ENCODE results near the gene SHC1. TPM values are rescaled to one million over a fixed set of nuclear protein-coding genes. Genes with fewer than 3 reads are reported as not detected.

Gene SHC1
- total and polyA plus RNA-seq, 2 donors (not counting 1 experiment from before 2014, with no cell fraction given) = 50.1 to 61.4 TPM

DNA sequence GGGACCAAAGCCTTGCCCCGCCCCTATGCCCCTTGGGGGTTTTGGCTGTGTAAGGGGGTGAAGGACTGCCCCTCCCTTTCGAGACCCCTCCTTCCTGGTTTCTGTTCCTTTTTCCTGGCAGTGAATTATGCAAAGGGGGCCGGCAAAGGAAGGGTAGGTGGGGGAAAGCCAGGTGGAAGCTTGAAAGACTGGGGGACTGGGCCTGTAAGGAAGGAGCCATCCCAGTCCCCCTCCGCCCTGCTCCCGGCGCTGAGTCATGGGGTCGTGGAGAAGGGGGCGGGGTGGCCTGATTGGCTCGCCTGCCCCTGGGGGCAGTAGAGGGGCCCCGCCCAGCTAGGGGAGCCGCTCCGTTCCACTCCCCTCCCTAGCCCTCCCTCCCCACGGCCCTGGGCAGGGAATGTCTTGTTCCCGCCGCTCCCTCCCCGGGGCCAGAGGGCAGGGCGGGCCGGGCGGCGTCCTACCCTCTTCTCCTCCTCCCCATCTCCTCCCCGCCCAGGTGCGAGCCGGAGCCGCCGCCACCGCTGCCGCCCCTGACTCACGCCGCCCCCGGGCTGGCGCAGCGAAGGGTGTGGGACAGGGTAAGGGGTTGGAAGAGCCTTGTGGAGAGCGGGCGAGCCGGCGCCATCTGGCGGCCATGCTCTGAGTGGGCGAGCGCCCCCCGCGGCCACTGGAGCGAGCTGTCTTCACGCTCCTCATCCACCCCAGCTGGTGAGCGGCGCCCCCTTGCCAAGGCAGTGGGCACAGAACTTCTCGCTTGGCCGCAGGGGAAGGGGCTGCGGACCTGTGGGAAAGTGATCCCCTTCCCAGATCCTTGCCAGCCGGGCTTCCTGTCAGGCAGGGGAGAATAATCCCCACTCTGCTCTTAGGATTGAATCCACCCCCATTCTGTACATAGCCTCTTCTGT lies 46.7 kb upstream of the SHC1 start:
- H3K9me3 ChIP-seq (ENCODE audit: control extremely low read depth in 1 of 3, control insufficient read depth in 2 of 3, insufficient read depth in 1 of 3, low read length in 2 of 3) = peaks cover 0 to 2% (median 0%) of the 10 kb centered on the region in 3 donors
- peaks cover 12% of the 10 kb centered on the region for H4K20me1 ChIP-seq (ENCODE audit: control insufficient read depth, insufficient read depth, low read length, poor library complexity, severe bottlenecking)
- under 1% methylated on average over 28 of the region's 49 CpGs for WGBS (ENCODE audit: insufficient coverage)
- TF ChIP-seq EZH2 (IDR thresholded peaks at IDR 0.05; ENCODE audit: borderline replicate concordance, insufficient read depth, low read depth, low read length, poor library complexity, severe bottlenecking) (no peak), CTCF (IDR thresholded peaks at IDR 0.05) (peak; percentile 99)
- intact Hi-C loops (cut with micrococcal nuclease) = loop anchor here (1.0 to 2.0 kb wide), 10 partner anchors 11 to 458 kb away; partner anchors contain the start of genes ADAM15, CKS1B, FLAD1 and PBXIP1
- no peaks in the 10 kb centered on the region for H3K27me3 Mint-ChIP-seq
- H3K4me1 ChIP-seq (ENCODE audit: control insufficient read depth in 2 of 2, insufficient read depth in 2 of 2, low read length in 2 of 2) = peaks cover 53 to 67% of the 10 kb centered on the region in 2 donors
- ChIA-PET POLR2A (interaction anchor here (0.5 to 6.0 kb wide), 14 partner anchors 10 to 392 kb away, joined by 3 to 74 read pairs (median 5); partner anchors contain the start of genes ADAM15, CKS1B, PBXIP1 and PMVK), CTCF (interaction anchor here (0.5 to 17.4 kb wide), 40 partner anchors 8 to 600 kb away, joined by 3 to 295 read pairs (median 6); partner anchors contain the start of genes ADAM15, CKS1B, FLAD1 and KRTCAP2)
- peaks cover 69% of the 10 kb centered on the region for H3K4me1 Mint-ChIP-seq
- H3K27me3 ChIP-seq (replicated peaks in 1 of 4; ENCODE audit: control extremely low read depth in 1 of 4, control insufficient read depth in 3 of 4, insufficient read depth in 4 of 4, low read length in 3 of 4) = no peaks in the 10 kb centered on the region
- peak overlapping the region; percentile 9 to 68 (median 49) for H3K4me3 ChIP-seq (ENCODE audit: control extremely low read depth in 1 of 5, extremely low read depth in 1 of 5, insufficient read depth in 1 of 5, low read depth in 2 of 5, low read length in 4 of 5)
- ATAC-seq (ENCODE audit: low read depth) (peak; percentile 75), DNase-seq (peak; percentile 93)
- peaks cover 3% of the 10 kb centered on the region for H3K79me2 ChIP-seq (ENCODE audit: control insufficient read depth, insufficient read depth, low read length)
- no peaks in the 10 kb centered on the region for H3K9me3 Mint-ChIP-seq (ENCODE audit: insufficient read depth)
- H3K9ac ChIP-seq (ENCODE audit: low read length) = peak overlapping the region; percentile 69
- H3K4me3 Mint-ChIP-seq = peak overlapping the region; percentile 84
- peak overlapping the region; percentile 93 for H3K27ac Mint-ChIP-seq
- peak overlapping the region; percentile 88 to 89 for H3K27ac ChIP-seq (ENCODE audit: low read length in 2 of 2)
- peak overlapping the region; percentile 92 for H3K4me2 ChIP-seq (replicated peaks; ENCODE audit: low read depth, low read length, poor library complexity, severe bottlenecking)
- peak overlapping the region; percentile 40 for H2AFZ ChIP-seq (ENCODE audit: insufficient read depth, low read depth, low read length, poor library complexity, severe bottlenecking)
- H3K36me3 ChIP-seq (replicated peaks in 1 of 2; ENCODE audit: control extremely low read depth in 1 of 2, control insufficient read depth in 1 of 2, extremely low read depth in 1 of 2, insufficient read depth in 2 of 2, low read length in 1 of 2) = peaks cover 0 to 19% of the 10 kb centered on the region in 2 experiments

Data from B cell (primary cell).